ENCODE measurements around the gene CSTB.

CSTB gene

GRCh38 chr21:43727519-43728153 lies 48.5 kb downstream of the CSTB start:
- peak; percentile 58 to 69 for DNase-seq

- DNase-seq, result peak; percentile 59 to 75
Measured at GRCh38 chr21:43726686-43727518, 49.2 kb downstream of the CSTB start.
